ENCODE results near the gene FRMD1.

Gene FRMD1

DNA sequence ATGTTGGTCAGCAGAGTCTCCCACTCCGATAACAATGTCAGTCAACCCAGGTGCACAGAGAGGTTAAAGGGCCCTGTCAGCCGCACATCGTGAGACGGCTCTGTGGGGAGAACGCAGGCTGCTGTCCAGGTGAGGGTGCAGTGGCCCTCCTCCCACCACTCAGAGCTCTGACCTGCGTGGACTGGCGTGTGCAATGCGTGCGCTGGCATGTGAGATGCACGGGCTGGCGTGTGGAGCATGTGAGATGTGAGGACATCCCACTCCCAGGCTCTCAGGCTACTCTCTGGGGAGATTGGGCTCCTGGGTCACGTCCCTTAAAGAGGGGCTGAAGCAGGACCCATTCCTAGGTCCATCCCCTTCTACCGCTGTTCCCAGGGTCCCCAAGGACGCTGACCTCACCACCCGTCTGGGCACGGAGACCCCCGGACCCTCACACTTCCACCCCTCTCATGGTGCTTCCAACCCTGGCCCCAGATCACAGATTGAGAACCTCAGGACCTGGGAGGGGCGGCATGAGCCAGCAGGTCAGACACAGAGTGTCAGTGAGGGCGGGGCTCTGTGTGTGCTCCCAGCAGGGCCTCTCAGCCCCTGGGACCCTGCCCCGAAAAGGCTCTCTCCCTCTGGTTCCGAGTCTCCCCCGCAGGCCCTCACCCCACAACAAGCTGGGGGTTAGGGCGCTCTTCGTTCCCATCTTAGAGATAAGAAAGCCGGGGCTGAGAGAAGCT is 8.6 kb upstream of the FRMD1 start:
- TF ChIP-seq FOXP2 (optimal IDR thresholded peaks at IDR 0.05; ENCODE audit: borderline replicate concordance, extremely low read depth, extremely low read length, insufficient read depth) (no peak), POLR2AphosphoS5 (IDR thresholded peaks at IDR 0.05; ENCODE audit: low read depth, low read length) (no peak), SIN3A (IDR thresholded peaks at IDR 0.05; ENCODE audit: borderline replicate concordance, insufficient read depth, low read length) (no peak), TAF1 (IDR thresholded peaks at IDR 0.05; ENCODE audit: borderline replicate concordance, insufficient read depth, low read length) (no peak)
- TF ChIP-seq, protein P1, sequence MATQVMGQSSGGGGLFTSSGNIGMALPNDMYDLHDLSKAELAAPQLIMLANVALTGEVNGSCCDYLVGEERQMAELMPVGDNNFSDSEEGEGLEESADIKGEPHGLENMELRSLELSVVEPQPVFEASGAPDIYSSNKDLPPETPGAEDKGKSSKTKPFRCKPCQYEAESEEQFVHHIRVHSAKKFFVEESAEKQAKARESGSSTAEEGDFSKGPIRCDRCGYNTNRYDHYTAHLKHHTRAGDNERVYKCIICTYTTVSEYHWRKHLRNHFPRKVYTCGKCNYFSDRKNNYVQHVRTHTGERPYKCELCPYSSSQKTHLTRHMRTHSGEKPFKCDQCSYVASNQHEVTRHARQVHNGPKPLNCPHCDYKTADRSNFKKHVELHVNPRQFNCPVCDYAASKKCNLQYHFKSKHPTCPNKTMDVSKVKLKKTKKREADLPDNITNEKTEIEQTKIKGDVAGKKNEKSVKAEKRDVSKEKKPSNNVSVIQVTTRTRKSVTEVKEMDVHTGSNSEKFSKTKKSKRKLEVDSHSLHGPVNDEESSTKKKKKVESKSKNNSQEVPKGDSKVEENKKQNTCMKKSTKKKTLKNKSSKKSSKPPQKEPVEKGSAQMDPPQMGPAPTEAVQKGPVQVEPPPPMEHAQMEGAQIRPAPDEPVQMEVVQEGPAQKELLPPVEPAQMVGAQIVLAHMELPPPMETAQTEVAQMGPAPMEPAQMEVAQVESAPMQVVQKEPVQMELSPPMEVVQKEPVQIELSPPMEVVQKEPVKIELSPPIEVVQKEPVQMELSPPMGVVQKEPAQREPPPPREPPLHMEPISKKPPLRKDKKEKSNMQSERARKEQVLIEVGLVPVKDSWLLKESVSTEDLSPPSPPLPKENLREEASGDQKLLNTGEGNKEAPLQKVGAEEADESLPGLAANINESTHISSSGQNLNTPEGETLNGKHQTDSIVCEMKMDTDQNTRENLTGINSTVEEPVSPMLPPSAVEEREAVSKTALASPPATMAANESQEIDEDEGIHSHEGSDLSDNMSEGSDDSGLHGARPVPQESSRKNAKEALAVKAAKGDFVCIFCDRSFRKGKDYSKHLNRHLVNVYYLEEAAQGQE (IDR thresholded peaks at IDR 0.05; ENCODE audit: insufficient read depth in 1 of 2, low read depth in 2 of 2, low read length in 2 of 2): no peak

DNA sequence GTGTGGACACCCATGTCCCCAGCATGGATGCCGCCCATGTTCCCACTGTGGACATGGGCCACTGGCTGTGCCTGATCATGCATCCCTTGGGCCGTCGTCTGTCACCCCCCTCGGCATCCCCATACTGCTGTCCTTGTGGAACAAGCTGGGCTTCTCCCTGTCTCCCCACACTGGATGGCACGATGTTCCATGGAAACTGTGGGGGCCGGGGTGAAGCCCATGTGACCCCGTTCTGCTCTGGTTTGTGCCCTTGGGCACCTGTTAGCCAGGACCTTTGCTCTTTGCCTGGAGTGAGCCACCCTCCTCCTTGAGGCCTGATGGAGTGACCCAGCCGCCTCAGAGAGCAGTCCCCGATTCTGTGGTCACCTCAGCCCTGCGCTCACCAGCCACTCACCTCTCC is 7.6 kb upstream of the FRMD1 start:
- no peak for TF ChIP-seq POLR2AphosphoS5 (IDR thresholded peaks at IDR 0.05; ENCODE audit: low read depth, low read length)
- no peak for TF ChIP-seq SIN3A (IDR thresholded peaks at IDR 0.05; ENCODE audit: borderline replicate concordance, insufficient read depth, low read length)
- TF ChIP-seq FOXP2 (optimal IDR thresholded peaks at IDR 0.05; ENCODE audit: borderline replicate concordance, extremely low read depth, extremely low read length, insufficient read depth): no peak
- TF ChIP-seq TAF1 (IDR thresholded peaks at IDR 0.05; ENCODE audit: borderline replicate concordance, insufficient read depth, low read length): no peak
- TF ChIP-seq, protein P1 (IDR thresholded peaks at IDR 0.05; ENCODE audit: insufficient read depth in 1 of 2, low read depth in 2 of 2, low read length in 2 of 2): no peak

DNA sequence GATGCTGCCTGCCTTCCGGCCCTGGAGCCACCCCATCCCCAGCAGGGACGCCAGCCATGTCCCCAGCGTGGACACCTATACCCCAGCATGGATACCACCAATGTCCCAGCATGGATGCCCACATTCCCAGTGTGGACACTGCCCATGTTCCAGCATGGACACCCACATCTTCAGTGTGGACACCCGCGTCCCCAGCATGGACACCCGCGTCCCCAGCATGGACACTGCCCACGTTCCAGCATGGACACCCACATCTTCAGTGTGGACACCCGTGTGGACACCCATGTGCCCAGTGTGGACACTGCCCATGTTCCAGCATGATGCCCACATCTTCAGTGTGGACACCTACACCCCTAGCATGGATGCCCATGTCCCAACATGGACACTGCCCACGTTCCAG is 7.1 kb upstream of the FRMD1 start:
- TF ChIP-seq FOXP2 (optimal IDR thresholded peaks at IDR 0.05; ENCODE audit: borderline replicate concordance, extremely low read depth, extremely low read length, insufficient read depth): no peak
- TF ChIP-seq TAF1 (IDR thresholded peaks at IDR 0.05; ENCODE audit: borderline replicate concordance, insufficient read depth, low read length): no peak
- no peak for TF ChIP-seq SIN3A (IDR thresholded peaks at IDR 0.05; ENCODE audit: borderline replicate concordance, insufficient read depth, low read length)
- TF ChIP-seq POLR2AphosphoS5 (IDR thresholded peaks at IDR 0.05; ENCODE audit: low read depth, low read length): no peak
- TF ChIP-seq, protein P1 (IDR thresholded peaks at IDR 0.05; ENCODE audit: insufficient read depth in 1 of 2, low read depth in 2 of 2, low read length in 2 of 2): no peak

DNA sequence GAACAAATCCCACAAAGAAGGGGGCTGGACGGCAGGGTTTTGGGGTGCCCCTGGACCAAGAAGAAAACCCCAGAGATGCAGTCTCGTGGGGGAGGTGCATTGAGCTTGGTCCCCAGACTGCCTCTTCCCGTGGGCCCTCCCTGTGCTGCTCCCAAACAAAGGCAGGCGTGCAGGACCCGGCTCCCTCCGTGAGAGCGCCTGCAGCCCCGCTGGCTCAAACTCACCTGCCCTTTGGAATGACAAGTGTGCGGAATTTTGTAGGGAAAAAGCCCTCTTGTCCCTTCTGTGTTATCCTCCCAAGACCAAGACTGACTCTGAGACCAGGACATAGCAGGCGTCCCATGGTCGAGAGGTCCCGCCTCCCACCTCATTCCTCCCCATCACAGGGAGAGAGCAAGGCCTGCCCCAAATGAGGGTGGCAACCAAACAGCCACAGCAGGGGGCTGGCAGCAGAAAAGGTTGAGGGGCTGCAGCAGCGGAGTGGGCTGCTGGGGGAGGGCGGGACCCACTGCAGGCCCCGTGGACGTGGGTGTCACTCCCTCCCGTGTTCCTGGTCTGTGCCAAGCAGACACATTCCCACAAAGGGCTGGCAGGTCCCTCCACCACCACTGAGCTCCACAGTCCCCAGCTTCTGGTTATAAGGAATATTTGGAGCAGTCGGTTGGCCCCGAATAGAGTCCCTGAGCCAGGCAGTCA is 5.6 kb upstream of the FRMD1 start:
- TF ChIP-seq FOXP2 (optimal IDR thresholded peaks at IDR 0.05; ENCODE audit: borderline replicate concordance, extremely low read depth, extremely low read length, insufficient read depth) (no peak), TAF1 (IDR thresholded peaks at IDR 0.05; ENCODE audit: borderline replicate concordance, insufficient read depth, low read length) (no peak), POLR2AphosphoS5 (IDR thresholded peaks at IDR 0.05; ENCODE audit: low read depth, low read length) (no peak), SIN3A (IDR thresholded peaks at IDR 0.05; ENCODE audit: borderline replicate concordance, insufficient read depth, low read length) (no peak)
- TF ChIP-seq, protein P1 (IDR thresholded peaks at IDR 0.05; ENCODE audit: insufficient read depth in 1 of 2, low read depth in 2 of 2, low read length in 2 of 2): no peak

All from PFSK-1 (cell line).